HepG2 (cell line): ENCODE results near the gene CES3. TPM values are rescaled to one million over a fixed set of nuclear protein-coding genes. Genes with fewer than 3 reads are reported as not detected.

ENCODE experiments used
- ATF7 ChIP-seq, 2 experiments: fragments of 450-650 bp in 1 of 2; sonication (generic) in 1 of 2; formaldehyde crosslinking in 1 of 2; IDR thresholded peaks; 2 replicates each; pipeline versions ENCODE4 v1.4.0 to v1.6.1; 2016 to 2020; ENCODE audit warnings: antibody characterized with exemption in 1 of 2, mild to moderate bottlenecking in 1 of 2, missing genetic modification reagents in 1 of 2
- CCDC6 ChIP-seq: sonication (generic); formaldehyde crosslinking; IDR thresholded peaks from 2 replicates; pipeline ENCODE4 v1.8.1; 2022; ENCODE audit warnings: mild to moderate bottlenecking, missing genetic modification reagents, moderate library complexity
- CENPX ChIP-seq: sonication (generic); formaldehyde crosslinking; IDR thresholded peaks from 2 replicates; pipeline ENCODE4 v1.9.0; 2021; ENCODE audit warnings: mild to moderate bottlenecking, missing genetic modification reagents, moderate library complexity
- GLI4 ChIP-seq: sonication (generic); formaldehyde crosslinking; IDR thresholded peaks from 2 replicates; pipeline ENCODE4 v1.5.1; 2020; ENCODE audit warnings: missing genetic modification reagents, mild to moderate bottlenecking, moderate library complexity, borderline replicate concordance
- HNRNPK ChIP-seq: fragments of 200-400 bp; formaldehyde crosslinking; IDR thresholded peaks from 2 replicates; pipeline ENCODE4 v1.6.1; 2018; ENCODE audit warnings: low read length, low read depth, moderate library complexity, mild to moderate bottlenecking; ENCODE audit not compliant: poor library complexity, severe bottlenecking
- HNRNPLL ChIP-seq: fragments of 200-400 bp; formaldehyde crosslinking; IDR thresholded peaks from 2 replicates; pipeline ENCODE4 v1.6.1; 2017; ENCODE audit warnings: mild to moderate bottlenecking, low read depth, low read length; ENCODE audit not compliant: poor library complexity, severe bottlenecking
- HOXA9 ChIP-seq: sonication (generic); formaldehyde crosslinking; IDR thresholded peaks from 2 replicates; pipeline ENCODE4 v1.8.1; 2022; ENCODE audit warnings: missing genetic modification reagents, mild to moderate bottlenecking, moderate library complexity, borderline replicate concordance
- IRX3 ChIP-seq: sonication (generic); formaldehyde crosslinking; IDR thresholded peaks from 2 replicates; pipeline ENCODE4 v1.8.1; 2023; ENCODE audit warnings: mild to moderate bottlenecking, low read depth, missing genetic modification reagents, borderline replicate concordance
- JDP2 ChIP-seq: sonication (generic); formaldehyde crosslinking; IDR thresholded peaks from 2 replicates; pipeline ENCODE4 v1.8.1; 2022; ENCODE audit warnings: missing genetic modification reagents, borderline replicate concordance
- KDM6A ChIP-seq: IDR thresholded peaks from 2 replicates; pipeline ENCODE4 v1.6.1; 2016; ENCODE audit warnings: low read depth
- KLF11 ChIP-seq: IDR thresholded peaks from 2 replicates; pipeline ENCODE4 v1.6.1; 2016; ENCODE audit warnings: missing compliant biosample characterization
- MED1 ChIP-seq: sonication (generic); formaldehyde crosslinking; IDR thresholded peaks from 2 replicates; pipeline ENCODE4 v1.4.0; 2020; ENCODE audit warnings: missing genetic modification reagents
- MED13 ChIP-seq: sonication (generic); formaldehyde crosslinking; IDR thresholded peaks from 2 replicates; pipeline ENCODE4 v1.5.0; 2020; ENCODE audit warnings: missing genetic modification reagents
- RNF2 ChIP-seq: fragments of 450-650 bp; conservative IDR thresholded peaks from 2 replicates; pipeline ENCODE4 v1.6.1; 2016; ENCODE audit warnings: low read depth
- SAFB2 ChIP-seq: sonication (generic); formaldehyde crosslinking; IDR thresholded peaks from 2 replicates; pipeline ENCODE4 v1.5.1; 2020; ENCODE audit warnings: missing genetic modification reagents, low read depth, mild to moderate bottlenecking, borderline replicate concordance
- SRF ChIP-seq: IDR thresholded peaks from 2 replicates; pipeline ENCODE4 v1.6.1; 2011; ENCODE audit warnings: mild to moderate bottlenecking, low read depth, low read length, moderate library complexity
- ZNF296 ChIP-seq: sonication (generic); formaldehyde crosslinking; conservative IDR thresholded peaks from 2 replicates; pipeline ENCODE4 v1.5.0; 2020; ENCODE audit warnings: mild to moderate bottlenecking, missing genetic modification reagents
- ZNF616 ChIP-seq: sonication (generic); formaldehyde crosslinking; IDR thresholded peaks from 2 replicates; pipeline ENCODE4 v1.5.0; 2020; ENCODE audit warnings: low read depth, mild to moderate bottlenecking, missing genetic modification reagents
- ZNF780A ChIP-seq: sonication (generic); formaldehyde crosslinking; IDR thresholded peaks from 2 replicates; pipeline ENCODE4 v1.8.0; 2022; ENCODE audit warnings: mild to moderate bottlenecking, missing genetic modification reagents, moderate library complexity
- ZNF788 ChIP-seq: sonication (generic); formaldehyde crosslinking; IDR thresholded peaks from 2 replicates; pipeline ENCODE4 v1.5.0; 2020; ENCODE audit warnings: mild to moderate bottlenecking, missing genetic modification reagents, borderline replicate concordance
- ZNF878 ChIP-seq: sonication (generic); formaldehyde crosslinking; IDR thresholded peaks from 2 replicates; pipeline ENCODE4 v1.8.1; 2023; ENCODE audit warnings: mild to moderate bottlenecking, missing genetic modification reagents, moderate library complexity
- ZSCAN30 ChIP-seq: sonication (generic); formaldehyde crosslinking; IDR thresholded peaks from 2 replicates; pipeline ENCODE4 v1.5.0; 2020; ENCODE audit warnings: mild to moderate bottlenecking, missing genetic modification reagents
- polyA plus RNA-seq, 8 experiments: library from polyadenylated mRNA; depleted of rRNA in 3 of 8; stranded (reverse) in 7 of 8; unstranded in 1 of 8; fragments of >200 nt; fragmentation: Illumina TruSeq in 4 of 8; extraction: Trizol in 4 of 8; gene quantifications; 2 replicates each; pipeline versions ENCODE4 v1.2.1 to v1.2.3, GENCODE V29; 2011 to 2016; ENCODE audit warnings: low read depth in 4 of 8, missing spikeins in 1 of 8, mixed read lengths in 1 of 8; ENCODE audit not compliant: insufficient read depth in 1 of 8
- total RNA-seq, 5 experiments: library from RNA; depleted of rRNA; stranded (reverse); fragments of >200 nt; fragmentation: Illumina TruSeq; extraction: Trizol; gene quantifications; 2 replicates each; pipeline ENCODE4 v1.2.3, GENCODE V29; 2016; ENCODE audit warnings: low read depth in 1 of 5
- TF ChIP-seq, protein P1 (sequence below): sonication (generic); formaldehyde crosslinking; IDR thresholded peaks from 2 replicates; pipeline ENCODE4 v1.4.0; 2020; ENCODE audit warnings: mild to moderate bottlenecking, missing genetic modification reagents
- TF ChIP-seq, protein P2 (sequence below): IDR thresholded peaks from 2 replicates; pipeline ENCODE4 v1.6.1; 2018; ENCODE audit warnings: missing genetic modification reagents, mild to moderate bottlenecking, missing compliant biosample characterization
- TF ChIP-seq, protein P3 (sequence below): sonication (generic); formaldehyde crosslinking; IDR thresholded peaks from 2 replicates; pipeline ENCODE4 v1.8.0; 2022; ENCODE audit warnings: mild to moderate bottlenecking, missing genetic modification reagents; ENCODE audit not compliant: insufficient replicate concordance
- TF ChIP-seq, protein P4 (sequence below): IDR thresholded peaks from 2 replicates; pipeline ENCODE4 v1.6.1; 2016; ENCODE audit warnings: mild to moderate bottlenecking, missing biosample characterization, missing genetic modification reagents

Gene CES3
- total and polyA plus RNA-seq, 2 of the 13 experiments (the other 11 are each of a cell fraction or from before 2014, with no cell fraction given), result 6.6 to 17.4 TPM

- TF ChIP-seq, protein P1, sequence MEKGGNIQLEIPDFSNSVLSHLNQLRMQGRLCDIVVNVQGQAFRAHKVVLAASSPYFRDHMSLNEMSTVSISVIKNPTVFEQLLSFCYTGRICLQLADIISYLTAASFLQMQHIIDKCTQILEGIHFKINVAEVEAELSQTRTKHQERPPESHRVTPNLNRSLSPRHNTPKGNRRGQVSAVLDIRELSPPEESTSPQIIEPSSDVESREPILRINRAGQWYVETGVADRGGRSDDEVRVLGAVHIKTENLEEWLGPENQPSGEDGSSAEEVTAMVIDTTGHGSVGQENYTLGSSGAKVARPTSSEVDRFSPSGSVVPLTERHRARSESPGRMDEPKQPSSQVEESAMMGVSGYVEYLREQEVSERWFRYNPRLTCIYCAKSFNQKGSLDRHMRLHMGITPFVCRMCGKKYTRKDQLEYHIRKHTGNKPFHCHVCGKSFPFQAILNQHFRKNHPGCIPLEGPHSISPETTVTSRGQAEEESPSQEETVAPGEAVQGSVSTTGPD (CRISPR knock-in tag), result no peak
- TF ChIP-seq, protein P2, sequence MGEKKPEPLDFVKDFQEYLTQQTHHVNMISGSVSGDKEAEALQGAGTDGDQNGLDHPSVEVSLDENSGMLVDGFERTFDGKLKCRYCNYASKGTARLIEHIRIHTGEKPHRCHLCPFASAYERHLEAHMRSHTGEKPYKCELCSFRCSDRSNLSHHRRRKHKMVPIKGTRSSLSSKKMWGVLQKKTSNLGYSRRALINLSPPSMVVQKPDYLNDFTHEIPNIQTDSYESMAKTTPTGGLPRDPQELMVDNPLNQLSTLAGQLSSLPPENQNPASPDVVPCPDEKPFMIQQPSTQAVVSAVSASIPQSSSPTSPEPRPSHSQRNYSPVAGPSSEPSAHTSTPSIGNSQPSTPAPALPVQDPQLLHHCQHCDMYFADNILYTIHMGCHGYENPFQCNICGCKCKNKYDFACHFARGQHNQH (CRISPR knock-in tag), result peak; percentile 84
- TF ChIP-seq HOXA9 (CRISPR knock-in tag) (no peak), IRX3 (CRISPR knock-in tag) (no peak), JDP2 (CRISPR knock-in tag) (no peak), ZNF296 (CRISPR knock-in tag) (0 out of 2 replicates have a peak, but pooled peaks have one; percentile 67), ZNF616 (CRISPR knock-in tag) (no peak), RNF2 (peak; percentile 51; the same call in 1 of the 2 replicates), GLI4 (no peak), HNRNPLL (peak; percentile 45), SAFB2 (peak; percentile 47; the same call in 1 of the 2 replicates), HNRNPK (no peak), SRF (no peak), KLF11 (peak; percentile 88), ZNF788 (CRISPR knock-in tag) (peak; percentile 90), ZNF878 (CRISPR knock-in tag) (no peak), ZSCAN30 (CRISPR knock-in tag) (no peak), CCDC6 (CRISPR knock-in tag) (no peak), ZNF780A (no peak), KDM6A (CRISPR knock-in tag) (no peak), MED13 (CRISPR knock-in tag) (no peak), MED1 (CRISPR knock-in tag) (peak; percentile 44; the same call in 1 of the 2 replicates), CENPX (CRISPR knock-in tag) (no peak), ATF7 (IDR thresholded peaks at IDR 0.05) (no peak), ATF7 (CRISPR knock-in tag; IDR thresholded peaks at IDR 0.05) (no peak)
- TF ChIP-seq, protein P3, sequence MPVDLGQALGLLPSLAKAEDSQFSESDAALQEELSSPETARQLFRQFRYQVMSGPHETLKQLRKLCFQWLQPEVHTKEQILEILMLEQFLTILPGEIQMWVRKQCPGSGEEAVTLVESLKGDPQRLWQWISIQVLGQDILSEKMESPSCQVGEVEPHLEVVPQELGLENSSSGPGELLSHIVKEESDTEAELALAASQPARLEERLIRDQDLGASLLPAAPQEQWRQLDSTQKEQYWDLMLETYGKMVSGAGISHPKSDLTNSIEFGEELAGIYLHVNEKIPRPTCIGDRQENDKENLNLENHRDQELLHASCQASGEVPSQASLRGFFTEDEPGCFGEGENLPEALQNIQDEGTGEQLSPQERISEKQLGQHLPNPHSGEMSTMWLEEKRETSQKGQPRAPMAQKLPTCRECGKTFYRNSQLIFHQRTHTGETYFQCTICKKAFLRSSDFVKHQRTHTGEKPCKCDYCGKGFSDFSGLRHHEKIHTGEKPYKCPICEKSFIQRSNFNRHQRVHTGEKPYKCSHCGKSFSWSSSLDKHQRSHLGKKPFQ (CRISPR knock-in tag), result no peak
- TF ChIP-seq, protein P4, sequence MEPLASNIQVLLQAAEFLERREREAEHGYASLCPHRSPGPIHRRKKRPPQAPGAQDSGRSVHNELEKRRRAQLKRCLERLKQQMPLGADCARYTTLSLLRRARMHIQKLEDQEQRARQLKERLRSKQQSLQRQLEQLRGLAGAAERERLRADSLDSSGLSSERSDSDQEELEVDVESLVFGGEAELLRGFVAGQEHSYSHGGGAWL (CRISPR knock-in tag), result peak; percentile 72; the same call in 1 of the 2 replicates
Measured at GRCh38 chr16:66977341-66978113, 16.5 kb downstream of the CES3 start (continued).
